Mucosa of rectum (tissue), 2 donors: ENCODE data around the gene EEF2.

ENCODE experiments used
- H3K27ac ChIP-seq, 2 donors: one replicate each; pipeline ENCODE4 v1.7.0; 2013; ENCODE audit warnings: inconsistent platforms in 2 of 2, low read depth in 2 of 2, low read length in 2 of 2
- H3K27me3 ChIP-seq, 2 donors: one replicate each; pipeline ENCODE4 v1.7.0; 2013; ENCODE audit warnings: low read length in 2 of 2; ENCODE audit not compliant: control insufficient read depth in 2 of 2, insufficient read depth in 2 of 2
- H3K36me3 ChIP-seq, 2 donors: one replicate each; pipeline ENCODE4 v1.7.0; 2013; ENCODE audit warnings: low read length in 2 of 2; ENCODE audit not compliant: control insufficient read depth in 2 of 2, insufficient read depth in 2 of 2
- H3K4me1 ChIP-seq, 2 donors: one replicate each; pipeline ENCODE4 v1.7.0; 2013; ENCODE audit warnings: low read length in 2 of 2, mild to moderate bottlenecking in 1 of 2; ENCODE audit not compliant: control insufficient read depth in 2 of 2, insufficient read depth in 2 of 2
- H3K4me3 ChIP-seq, 2 donors: one replicate each; pipeline ENCODE4 v1.7.0; 2013; ENCODE audit warnings: low read length in 2 of 2
- H3K9ac ChIP-seq, 2 donors: one replicate each; pipeline ENCODE4 v1.7.0; 2013; ENCODE audit warnings: low read length in 2 of 2, low read depth in 1 of 2, mild to moderate bottlenecking in 1 of 2
- H3K9me3 ChIP-seq, 2 donors: one replicate each; pipeline ENCODE4 v1.7.0; 2013; ENCODE audit warnings: low read length in 2 of 2; ENCODE audit not compliant: control insufficient read depth in 2 of 2
- donor health status: healthy.
- donor health status: Normal muscosa, but diverticular disease.

Gene EEF2

DNA sequence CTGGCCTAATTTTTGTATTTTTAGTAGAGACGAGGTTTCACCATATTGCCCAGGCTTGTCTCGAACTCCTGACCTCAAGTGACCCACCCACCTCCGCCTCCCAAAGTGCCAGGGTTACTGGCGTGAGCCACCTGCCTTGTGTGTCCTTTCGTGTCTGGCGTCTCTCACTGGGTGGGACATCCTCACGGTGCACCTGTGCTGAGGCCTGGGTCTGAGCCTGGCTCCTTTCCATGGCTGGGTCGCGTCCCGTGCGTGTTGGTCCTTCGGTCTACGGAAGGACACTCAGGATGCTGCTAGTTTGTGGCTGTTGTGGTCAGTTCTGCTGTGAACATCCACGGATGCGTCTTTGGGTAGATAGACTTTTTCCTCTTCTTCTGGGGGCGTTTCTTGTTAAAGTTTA, 41.9 kb upstream of the EEF2 start:
- Histone ChIP-seq H3K27ac (no peak overlapping the region), H3K4me1 (no peaks in the 10 kb centered on the region), H3K36me3 (peaks cover 13 to 22% of the 10 kb centered on the region in 2 donors)

DNA sequence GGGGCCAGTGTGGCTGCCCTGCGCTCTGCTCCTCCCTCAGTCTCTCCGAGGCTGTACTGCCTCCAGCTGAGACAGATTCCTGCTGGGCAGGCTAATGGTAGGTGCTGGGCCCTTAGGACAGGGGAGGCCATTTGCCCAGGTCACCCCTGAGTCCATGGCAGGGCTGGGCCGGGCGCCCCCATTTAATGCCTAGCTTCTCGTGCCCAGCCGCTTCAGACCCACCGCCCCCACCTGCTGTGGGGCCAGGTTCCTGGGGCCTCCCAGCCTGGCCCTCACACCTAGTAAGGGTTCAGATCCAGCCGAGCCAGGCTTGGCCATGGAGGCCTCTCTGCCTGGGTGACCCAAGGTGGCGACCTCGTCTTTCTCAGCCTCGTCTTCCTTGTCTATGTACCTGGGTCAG, 40.1 kb upstream of the EEF2 start:
- no peak overlapping the region for H3K9ac ChIP-seq
- H3K9me3 ChIP-seq, result no peaks in the 10 kb centered on the region
- no peak overlapping the region for H3K27ac ChIP-seq
- no peaks in the 10 kb centered on the region for H3K27me3 ChIP-seq
- peaks cover 9 to 24% of the 10 kb centered on the region in 2 donors for H3K36me3 ChIP-seq
- H3K4me1 ChIP-seq, result no peaks in the 10 kb centered on the region
- no peak overlapping the region for H3K4me3 ChIP-seq

More for the DNA sequence above, 41.9 kb upstream of the EEF2 start:
- H3K4me3 ChIP-seq, result no peak overlapping the region
- no peaks in the 10 kb centered on the region for H3K9me3 ChIP-seq
- no peak overlapping the region for H3K9ac ChIP-seq
- H3K27me3 ChIP-seq, result no peaks in the 10 kb centered on the region

DNA sequence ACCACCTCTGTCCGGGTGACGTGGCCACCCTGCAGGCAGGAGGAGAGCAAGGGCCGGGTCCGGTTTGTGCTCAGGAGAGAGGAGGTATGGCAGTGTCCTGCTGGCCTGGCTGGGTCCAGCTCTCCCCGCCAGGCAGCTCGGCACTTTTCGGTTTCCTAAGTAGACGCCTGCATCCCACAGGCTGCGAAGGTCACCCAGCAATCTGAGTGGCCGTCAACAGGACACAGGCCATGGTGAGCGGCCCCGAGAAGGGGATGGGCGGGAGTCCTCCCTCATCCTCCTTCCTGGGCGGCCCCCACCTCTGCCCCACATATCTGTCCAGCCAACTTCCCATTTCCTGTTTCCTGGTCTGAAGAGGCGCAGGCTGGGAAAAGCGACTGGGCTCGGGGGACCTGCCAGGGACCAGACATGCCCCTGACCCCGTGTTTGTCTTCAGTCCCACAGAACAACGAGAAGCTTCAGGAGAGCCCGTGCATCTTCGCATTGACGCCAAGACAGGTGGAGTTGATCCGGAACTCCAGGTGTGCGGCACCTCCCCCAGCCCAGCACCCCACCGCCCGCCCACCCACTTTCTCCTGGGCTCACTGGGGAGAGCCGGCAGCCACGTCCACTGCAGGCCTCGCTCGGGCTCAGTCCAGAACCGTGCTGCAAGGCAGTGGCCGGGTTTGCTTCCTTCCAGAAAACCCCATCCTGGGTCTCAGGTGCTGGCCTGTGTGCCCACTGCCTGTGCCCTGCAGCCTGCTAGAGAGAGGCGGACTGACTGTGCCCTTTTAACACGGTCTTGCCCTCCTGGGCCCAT, 38.5 kb upstream of the EEF2 start:
- H3K4me1 ChIP-seq, result peaks cover 0 to 3% of the 10 kb centered on the region in 2 donors
- H3K27ac ChIP-seq, result no peak overlapping the region
- H3K9ac ChIP-seq, result no peak overlapping the region
- H3K4me3 ChIP-seq, result no peak overlapping the region
- no peaks in the 10 kb centered on the region for H3K9me3 ChIP-seq
- H3K36me3 ChIP-seq, result peaks cover 5 to 21% of the 10 kb centered on the region in 2 donors
- no peaks in the 10 kb centered on the region for H3K27me3 ChIP-seq

DNA sequence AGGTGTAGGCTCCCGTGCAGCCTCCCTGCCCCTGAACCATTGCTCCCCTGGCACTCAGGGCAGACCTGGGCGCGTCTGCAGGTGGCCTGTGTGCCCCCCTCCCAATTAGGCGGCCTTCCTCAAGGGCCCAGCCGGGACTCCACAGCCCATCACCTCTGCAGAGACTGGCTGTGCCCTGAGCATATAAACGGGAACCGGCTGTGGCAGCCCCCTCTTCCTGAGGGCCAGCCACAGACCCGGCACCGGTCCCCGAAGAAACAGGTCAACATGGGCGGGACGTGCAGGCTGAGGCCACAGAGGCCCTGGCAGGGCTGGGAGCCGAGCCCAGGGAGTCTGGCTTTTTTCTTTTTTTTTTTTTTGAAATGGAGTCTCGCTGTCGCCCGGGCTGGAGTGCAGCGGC, 34.3 kb upstream of the EEF2 start:
- peaks cover 0 to 3% of the 10 kb centered on the region in 2 donors for H3K4me1 ChIP-seq
- peaks cover 0 to 22% of the 10 kb centered on the region in 2 donors for H3K36me3 ChIP-seq
- H3K9me3 ChIP-seq, result no peaks in the 10 kb centered on the region
- no peaks in the 10 kb centered on the region for H3K27me3 ChIP-seq
- no peak overlapping the region for H3K9ac ChIP-seq
- no peak overlapping the region for H3K4me3 ChIP-seq
- no peak overlapping the region for H3K27ac ChIP-seq

DNA sequence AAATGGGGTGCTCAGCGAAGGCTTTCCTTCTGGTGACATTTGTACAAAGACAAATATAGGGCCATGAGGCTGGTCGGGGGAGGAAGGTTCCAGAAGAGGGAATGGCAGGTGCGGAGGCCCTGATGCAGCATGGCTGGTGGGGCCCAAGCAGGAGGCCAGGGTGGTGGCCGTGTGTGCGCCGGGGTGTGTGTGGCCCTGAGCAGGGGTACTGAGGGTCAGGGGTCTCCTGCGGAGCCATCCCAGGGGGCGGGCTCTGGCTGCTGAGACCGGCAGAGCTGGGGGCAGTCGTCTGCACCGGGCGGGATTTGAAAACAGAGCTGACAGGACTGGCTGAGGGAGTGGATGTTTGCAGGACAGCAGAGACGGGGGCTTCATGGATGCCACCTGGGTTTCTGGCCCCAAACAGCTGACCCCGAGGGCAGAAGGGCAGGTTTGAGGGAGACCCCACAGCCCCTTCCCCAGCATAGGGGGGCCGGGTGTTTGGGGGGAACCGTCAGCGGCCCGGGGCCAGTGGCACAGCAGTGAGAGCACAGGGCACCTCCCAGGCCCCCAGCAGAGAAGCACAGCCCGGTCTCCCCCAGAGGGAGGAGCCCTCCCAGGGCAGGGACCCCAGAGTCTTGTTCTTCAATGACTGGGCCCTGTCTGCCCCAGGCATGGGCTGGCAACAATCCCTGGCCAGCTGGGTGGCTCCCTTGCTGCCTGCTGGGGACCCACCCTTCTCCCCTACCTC, 33.7 kb upstream of the EEF2 start:
- no peak overlapping the region for H3K27ac ChIP-seq
- H3K36me3 ChIP-seq, result peaks cover 0 to 23% of the 10 kb centered on the region in 2 donors
- H3K4me1 ChIP-seq, result peaks cover 0 to 3% of the 10 kb centered on the region in 2 donors
- no peaks in the 10 kb centered on the region for H3K9me3 ChIP-seq
- H3K27me3 ChIP-seq, result no peaks in the 10 kb centered on the region
- H3K4me3 ChIP-seq, result no peak overlapping the region
- no peak overlapping the region for H3K9ac ChIP-seq

DNA sequence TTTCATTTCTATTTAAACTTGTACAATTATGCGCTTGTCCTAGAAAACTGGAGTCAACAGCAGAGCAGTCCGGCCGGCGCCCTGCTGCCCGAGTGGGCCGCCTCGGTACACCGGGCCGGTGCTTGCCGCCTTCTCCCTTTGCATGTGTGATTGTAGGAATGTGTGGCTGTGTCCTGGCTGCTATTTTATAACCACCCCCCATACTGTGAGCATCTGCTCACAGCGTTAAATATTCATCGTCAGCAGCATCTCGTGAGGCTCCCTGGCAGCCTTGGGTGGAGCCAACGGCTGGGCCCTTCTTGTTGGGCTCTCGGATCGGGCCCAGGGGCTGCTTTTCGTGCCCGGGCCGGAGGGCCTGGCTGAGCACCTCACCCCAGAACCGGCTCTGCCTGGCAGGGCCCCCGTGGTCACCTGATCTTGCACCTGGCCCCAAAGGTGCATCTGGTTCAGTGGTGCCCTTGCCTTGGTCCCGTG, 32.9 kb upstream of the EEF2 start:
- no peak overlapping the region for H3K27ac ChIP-seq
- peaks cover 0 to 4% of the 10 kb centered on the region in 2 donors for H3K4me1 ChIP-seq
- no peak overlapping the region for H3K9ac ChIP-seq
- no peaks in the 10 kb centered on the region for H3K27me3 ChIP-seq
- no peak overlapping the region for H3K4me3 ChIP-seq
- no peaks in the 10 kb centered on the region for H3K9me3 ChIP-seq
- peaks cover 0 to 25% of the 10 kb centered on the region in 2 donors for H3K36me3 ChIP-seq

DNA sequence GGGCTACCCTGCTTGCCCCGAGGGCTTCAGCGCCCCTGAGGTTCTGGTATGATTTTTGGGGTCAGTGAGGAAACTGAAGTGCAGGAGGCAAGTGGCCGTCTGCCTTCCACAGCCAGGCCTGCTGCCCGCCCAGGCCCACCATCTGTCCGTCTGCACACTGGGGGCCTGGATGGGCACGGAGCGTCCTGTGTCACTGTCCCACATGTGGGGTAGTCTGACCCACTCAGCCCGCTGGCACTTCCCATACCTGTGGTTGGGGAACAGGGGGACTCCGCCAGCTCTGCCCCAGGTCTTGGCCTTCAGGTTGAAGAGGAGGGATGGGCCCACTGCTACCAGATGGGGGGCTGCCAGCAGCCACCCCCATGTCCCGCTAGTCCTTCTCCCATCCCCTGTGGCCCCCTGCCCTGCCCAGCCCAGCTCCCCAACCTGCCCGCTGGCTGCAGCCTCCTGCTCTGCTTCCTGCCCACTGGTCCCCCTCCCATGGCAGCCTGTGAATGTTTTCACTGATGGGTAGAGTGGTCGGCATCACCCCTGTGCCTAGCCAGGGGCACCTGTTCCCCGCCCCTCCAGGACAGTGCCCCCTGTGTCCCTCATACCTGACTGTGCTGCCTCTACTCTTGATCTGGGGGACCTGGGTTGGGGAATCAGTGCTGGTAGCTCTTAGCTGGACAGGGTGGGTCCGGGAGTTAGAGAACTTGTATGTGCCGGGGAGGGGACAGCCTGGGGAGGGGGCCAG, 31.8 kb upstream of the EEF2 start:
- Histone ChIP-seq H3K27ac (no peak overlapping the region), H3K4me1 (peaks cover 6 to 7% of the 10 kb centered on the region in 2 donors), H3K9ac (no peak overlapping the region), H3K36me3 (peaks cover 0 to 27% of the 10 kb centered on the region in 2 donors), H3K9me3 (no peaks in the 10 kb centered on the region), H3K27me3 (no peaks in the 10 kb centered on the region), H3K4me3 (no peak overlapping the region)

DNA sequence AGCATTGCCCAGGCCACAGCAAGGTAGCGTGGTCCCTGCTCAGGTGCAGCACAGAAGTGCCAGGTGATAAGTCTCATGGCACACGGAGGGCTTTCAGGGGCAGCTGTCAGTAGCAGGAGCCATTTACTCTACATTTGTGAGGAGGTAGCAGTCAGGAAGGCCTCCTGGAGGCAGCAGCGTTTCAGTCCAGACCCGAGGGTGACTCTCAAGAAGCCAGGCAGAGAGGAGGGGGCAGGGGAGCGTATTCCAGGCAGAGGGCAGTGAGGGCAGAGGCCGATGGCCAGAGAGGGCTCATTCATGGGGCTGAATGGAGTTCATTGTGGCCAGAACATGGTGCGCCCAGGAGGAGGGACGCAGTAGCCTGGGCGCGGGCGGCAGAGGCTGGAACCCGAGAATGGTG, 31.2 kb upstream of the EEF2 start:
- Histone ChIP-seq H3K4me3 (no peak overlapping the region), H3K27ac (peak overlapping the region in 1 of 2 donors; percentile 23), H3K27me3 (no peaks in the 10 kb centered on the region), H3K4me1 (peaks cover 7 to 9% of the 10 kb centered on the region in 2 donors), H3K9ac (no peak overlapping the region), H3K9me3 (no peaks in the 10 kb centered on the region), H3K36me3 (peaks cover 0 to 25% of the 10 kb centered on the region in 2 donors)

DNA sequence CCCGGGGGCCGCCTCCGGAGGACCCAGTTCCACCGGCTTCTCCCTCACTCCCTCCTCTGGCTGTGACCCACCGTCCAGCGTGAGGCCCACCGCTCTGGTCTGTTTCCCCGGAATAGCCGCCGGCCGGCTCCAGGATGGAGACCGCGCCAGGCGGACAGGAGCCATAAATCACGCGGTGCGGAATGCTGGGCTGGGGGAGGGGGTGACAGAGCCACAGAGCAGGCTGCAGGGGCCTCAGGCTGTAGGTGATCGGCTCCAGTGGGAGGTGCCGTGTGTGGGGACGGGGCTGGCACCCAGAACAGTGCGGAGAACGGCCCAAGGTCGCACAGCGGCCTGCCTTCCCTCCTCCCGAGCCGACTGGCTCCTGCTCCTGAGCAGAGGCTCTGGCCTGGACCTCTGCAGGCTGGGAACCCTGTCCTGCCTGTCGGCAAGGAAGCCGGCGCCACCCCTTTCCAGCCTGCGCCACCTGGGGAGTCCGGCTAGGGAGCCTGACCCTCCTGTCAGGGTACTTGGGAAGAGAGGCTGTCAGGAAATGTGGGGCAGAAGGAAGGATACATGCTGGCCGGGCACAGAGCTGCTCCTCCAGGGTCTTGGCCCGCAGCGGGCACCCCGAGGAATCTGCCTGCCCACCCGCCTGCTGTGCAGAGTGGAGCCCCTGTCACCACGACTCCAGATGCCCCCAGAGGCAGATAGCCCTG, 30.6 kb upstream of the EEF2 start:
- no peak overlapping the region for H3K4me3 ChIP-seq
- peak overlapping the region in 1 of 2 donors; percentile 23 for H3K27ac ChIP-seq
- H3K9me3 ChIP-seq, result no peaks in the 10 kb centered on the region
- H3K9ac ChIP-seq, result no peak overlapping the region
- H3K27me3 ChIP-seq, result no peaks in the 10 kb centered on the region
- peaks cover 7 to 15% of the 10 kb centered on the region in 2 donors for H3K4me1 ChIP-seq
- H3K36me3 ChIP-seq, result peaks cover 0 to 28% of the 10 kb centered on the region in 2 donors
